GM19467 (cell line): ENCODE results near the gene CLDN24.

Experiments used
- ATAC-seq: cut with Tn5 transposase; IDR thresholded peaks from one replicate; pipeline ENCODE4 v1.9.1; 2021; ENCODE audit warnings: mild to moderate bottlenecking, moderate library complexity; ENCODE audit not compliant: unreplicated experiment

Gene CLDN24

DNA sequence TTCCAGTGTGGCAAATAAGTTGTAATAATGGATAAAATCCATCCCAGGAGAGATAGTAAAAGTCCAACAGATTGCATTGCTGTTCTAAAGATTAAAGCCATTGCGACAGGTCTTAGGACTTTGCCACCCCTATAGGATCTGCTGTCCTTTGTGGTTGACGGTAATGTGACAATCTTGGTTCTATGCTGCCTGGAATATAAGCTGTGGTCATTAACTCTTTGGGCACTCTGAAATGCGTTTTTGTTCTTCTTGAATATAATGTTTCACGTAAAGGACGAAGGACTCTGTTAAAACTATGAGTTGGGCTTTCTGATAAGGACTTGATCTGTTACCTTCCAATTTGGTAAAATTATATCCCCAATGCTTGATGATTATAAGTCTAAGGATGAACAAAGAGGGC is at the start of gene CLDN24:
Gene CLDN24 (minus strand): TSS at position 101 of the 400 bp plus-strand sequence. CDS start 0 bp downstream, at position 101.
- no peak for ATAC-seq

- no peak for ATAC-seq
These were observed 48.6 kb upstream of the CLDN24 start for GRCh38 chr4:183370786-183371185.

DNA sequence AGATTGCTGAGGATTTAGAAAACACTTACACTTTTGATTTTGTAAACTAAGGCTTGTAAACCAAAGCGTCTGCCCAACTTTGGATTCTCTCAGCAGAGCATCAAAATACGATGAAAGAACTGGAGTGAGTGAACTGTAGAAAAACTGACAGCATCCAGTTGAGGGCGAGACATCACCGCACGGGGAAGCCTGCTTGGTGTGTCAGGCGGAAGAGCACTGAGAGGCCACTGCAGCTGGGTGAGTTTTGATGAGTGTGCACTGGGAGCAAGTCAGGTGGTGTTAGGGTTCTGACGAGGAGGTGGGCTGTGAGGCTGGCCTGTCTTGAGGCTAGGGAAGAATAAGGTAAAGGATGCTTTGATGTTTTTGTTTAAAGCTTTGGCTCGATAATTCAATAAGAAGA is 46.8 kb upstream of the CLDN24 start:
- no peak for ATAC-seq

DNA sequence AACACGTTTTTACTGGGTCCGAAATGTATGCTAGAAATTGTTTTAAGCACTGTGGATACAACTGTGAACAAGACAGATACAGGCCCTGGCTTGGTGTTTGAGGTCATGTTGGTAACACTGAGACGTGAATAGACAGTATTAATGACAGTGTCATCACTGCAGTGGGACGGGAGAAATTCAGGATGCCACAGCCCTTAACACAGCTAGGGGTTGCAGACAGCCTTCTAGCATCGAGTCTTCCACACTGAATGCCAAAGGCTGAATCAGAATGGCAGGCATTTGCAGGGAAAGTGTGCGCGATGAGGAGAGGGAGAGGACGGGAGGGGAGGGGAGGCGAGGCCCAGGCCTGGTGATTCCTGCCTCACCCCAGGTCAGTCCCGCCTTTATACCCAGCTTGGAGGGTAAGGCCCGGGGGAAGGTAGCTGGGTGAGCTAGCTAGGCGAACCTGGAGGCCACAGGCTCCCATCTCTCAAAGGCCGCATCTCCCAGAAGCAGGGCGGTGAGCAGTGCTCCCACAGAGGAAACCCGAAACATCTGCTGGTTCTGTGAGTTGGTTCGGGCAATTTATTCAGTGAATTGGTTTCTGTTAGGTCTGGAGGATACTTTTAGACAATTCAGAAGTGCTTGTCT is 44.1 kb upstream of the CLDN24 start:
- no peak for ATAC-seq

GRCh38 chr4:183364025-183364424 is 41.8 kb upstream of the CLDN24 start:
- no peak for ATAC-seq

DNA sequence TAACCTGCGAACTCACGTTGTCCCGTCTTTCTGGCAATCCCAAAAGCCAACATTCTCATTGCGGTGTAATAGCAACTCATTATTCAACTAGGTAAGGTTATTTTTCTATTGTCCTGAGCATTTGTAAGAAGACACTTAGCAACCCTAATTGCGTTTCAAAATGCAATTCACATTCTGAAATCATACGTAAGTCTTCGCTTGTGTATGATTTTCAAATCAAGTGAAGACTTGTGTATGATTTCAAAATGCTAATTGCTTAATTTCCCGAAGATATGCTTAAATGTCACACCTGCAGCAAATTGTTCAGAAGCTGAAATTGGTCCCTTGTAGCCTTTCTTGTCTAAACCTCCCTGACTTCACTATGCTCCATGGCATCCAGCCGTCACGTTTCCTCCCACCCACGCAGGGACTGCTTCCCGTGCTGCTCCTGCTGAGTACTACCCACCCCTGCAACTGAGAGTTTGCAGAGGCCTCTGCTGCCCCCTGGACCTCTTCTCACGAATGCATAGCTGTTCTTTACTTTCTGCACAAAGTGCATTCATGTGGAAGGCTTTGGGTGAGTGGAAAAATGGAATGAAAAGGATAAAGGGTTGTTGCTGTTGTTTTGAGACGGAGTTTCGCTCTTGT is 40.8 kb upstream of the CLDN24 start:
- ATAC-seq = no peak

DNA sequence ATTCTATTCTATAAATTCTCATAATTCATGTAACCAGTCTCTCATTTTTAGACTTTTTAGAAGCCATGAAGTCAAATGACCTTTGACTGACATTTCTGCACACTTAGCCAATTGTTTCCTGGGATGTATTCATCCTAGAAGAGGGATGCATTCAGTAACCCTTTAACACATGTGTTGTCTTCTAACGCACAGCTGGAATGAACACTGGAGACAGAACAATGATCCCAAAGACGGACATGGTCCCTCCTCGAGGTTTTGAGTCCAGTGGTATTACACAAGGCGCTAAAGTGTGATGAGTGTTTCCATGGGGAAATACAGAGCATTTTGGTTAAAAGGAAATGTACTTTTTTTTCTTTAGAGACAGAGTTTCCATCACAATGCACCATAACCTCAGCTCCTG is 39.8 kb upstream of the CLDN24 start:
- no peak for ATAC-seq

DNA sequence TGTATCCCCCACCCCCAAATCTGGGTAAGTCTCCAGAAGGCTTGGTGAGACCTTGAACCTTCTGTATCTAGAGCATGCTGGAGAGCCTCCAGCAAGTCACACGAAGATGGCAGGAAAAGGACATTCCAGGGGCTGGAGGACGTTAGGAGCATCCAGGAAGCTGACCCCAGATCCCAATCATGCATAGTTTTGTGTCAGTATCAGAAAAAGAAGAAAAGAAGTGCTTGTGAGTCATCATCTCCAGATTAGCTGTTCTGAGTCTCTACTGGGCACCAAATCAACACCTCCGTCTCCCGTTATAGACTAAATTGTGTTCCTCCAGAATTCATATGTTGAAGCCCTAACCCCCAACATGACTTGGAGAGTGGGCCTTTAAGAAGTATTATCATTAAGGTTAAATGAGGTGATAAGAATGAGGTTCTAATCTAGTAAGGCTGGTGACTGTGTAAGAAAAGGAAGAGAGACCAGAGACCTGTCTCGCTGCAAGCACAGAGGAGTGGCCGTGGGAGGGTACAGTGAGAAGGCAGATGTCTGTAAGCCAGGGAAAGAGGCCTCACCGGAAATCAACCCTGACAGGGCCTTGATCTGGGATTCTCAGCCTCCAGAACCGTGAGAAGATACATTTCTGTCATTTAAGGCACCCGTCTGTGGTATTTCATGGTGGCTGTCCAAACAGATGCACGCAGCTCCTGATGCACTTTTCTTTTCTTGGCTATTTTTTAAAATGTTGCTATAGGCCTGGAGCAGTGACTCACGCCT is 38.1 kb upstream of the CLDN24 start:
- no peak for ATAC-seq

DNA sequence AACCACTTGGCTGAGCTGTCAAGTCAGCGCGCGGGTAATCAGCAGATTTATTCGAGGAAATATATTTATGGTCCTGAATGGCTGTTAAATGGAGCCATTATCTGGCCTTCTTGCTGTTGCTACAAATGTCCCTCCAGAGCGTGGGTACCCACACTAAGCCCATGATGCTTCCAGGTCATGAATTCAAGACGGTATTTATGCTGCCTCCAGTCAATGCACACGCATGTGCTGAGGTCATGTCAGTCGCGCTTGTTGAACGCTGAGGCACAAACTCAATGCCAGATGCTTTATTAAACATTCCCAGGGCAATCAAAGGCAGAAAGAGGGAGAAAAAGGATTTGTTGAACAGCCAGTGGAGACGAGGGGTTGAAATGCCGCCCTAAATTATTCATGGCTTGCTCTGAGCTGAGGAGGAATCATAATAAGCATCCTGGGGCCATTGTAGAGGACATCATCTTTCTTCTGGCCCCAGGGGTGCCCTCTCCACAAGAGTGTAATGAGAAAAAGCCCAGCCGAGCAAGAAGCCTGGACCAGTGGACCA is 36.1 kb upstream of the CLDN24 start:
- ATAC-seq = no peak

- no peak for ATAC-seq
These were observed 34.9 kb upstream of the CLDN24 start for GRCh38 chr4:183356931-183357675.

GRCh38 chr4:183356173-183356830 is 34.1 kb upstream of the CLDN24 start:
- ATAC-seq = no peak

- no peak for ATAC-seq
These were observed 33.2 kb upstream of the CLDN24 start for GRCh38 chr4:183355405-183355804.

DNA sequence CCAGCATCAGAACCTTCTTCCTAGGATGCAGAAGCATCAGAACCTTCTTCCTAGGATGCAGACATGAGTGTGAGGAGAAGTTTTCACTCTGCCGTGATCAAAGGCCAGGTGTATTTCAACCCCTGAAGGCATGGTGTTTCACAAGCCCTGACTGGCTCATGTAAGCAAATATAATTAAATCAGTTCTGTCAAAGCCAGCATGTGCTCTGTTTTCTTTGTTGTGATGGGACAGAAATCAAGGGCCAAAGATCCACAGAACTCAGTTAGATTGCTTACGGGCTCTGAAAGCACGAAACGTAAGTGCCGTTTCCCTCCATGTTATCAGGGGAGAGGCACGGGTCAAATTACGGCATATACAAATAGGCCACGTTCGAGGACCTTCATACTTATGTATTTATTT is 32.0 kb upstream of the CLDN24 start:
- ATAC-seq = no peak

GRCh38 chr4:183353557-183353956 is 31.3 kb upstream of the CLDN24 start:
- no peak for ATAC-seq

GRCh38 chr4:183352546-183352945 is 30.3 kb upstream of the CLDN24 start:
- ATAC-seq = no peak

- ATAC-seq = no peak
These were observed 28.3 kb upstream of the CLDN24 start for GRCh38 chr4:183350317-183351071.

- ATAC-seq = no peak
These were observed 27.4 kb upstream of the CLDN24 start for GRCh38 chr4:183349673-183350072.

DNA sequence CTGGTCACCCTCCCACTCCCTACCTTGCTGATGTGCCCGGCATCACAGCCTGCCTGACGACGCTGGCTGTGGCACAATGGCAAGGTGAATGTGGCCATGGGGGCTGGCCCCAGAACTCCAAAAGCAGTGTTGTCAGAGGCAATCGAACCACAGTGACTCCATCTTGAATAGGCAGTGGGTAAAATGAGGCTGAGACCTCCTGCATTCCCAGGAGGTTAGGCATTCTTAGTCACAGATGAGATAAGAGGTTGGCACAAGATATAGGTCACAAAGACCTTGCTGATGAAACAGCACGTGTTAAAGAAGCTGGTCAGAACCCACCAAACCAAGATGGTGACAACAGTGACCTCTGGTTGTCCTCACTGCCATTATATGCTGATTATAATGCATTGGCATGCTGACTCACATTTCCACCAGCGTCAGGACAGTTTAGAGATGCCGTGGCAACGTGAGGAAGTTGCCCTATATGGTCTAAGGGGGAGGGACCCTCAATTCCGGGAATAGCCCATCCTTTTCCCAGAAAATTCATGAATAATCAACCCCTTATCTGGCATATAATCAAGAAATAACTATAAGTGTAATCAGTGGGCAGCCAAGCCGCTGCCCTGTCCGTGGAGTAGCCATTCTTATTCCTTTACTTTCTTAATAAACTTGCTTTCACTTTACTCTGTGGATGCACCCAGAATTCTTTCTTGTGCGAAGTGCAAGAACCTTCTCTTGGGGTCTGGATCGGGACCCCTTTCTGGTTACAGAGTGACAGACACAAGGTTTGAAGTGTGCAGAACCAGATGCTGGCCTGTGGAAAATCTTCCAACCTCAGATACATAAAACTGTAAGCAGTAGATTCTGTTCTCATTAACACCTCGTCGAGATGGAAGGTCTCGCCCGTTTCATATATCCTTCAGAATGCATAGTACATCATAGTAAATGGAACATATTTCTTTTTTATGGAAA is 26.8 kb upstream of the CLDN24 start:
- ATAC-seq = no peak

- no peak for ATAC-seq
These were observed 25.9 kb upstream of the CLDN24 start for GRCh38 chr4:183348136-183348535.
